ENCODE measurements around the gene CSK. TPM values are rescaled to one million over a fixed set of nuclear protein-coding genes. Genes with fewer than 3 reads are reported as not detected.

Gene CSK
- total and polyA plus RNA-seq, 2 donors (not counting 1 experiment from before 2014, with no cell fraction given): 325 to 651 TPM

- no peak overlapping the region for H3K9ac ChIP-seq (ENCODE audit: low read length)
- Mint-ChIP-seq H3K27ac (no peak overlapping the region), H3K9me3 (ENCODE audit: insufficient read depth) (no peaks in the 10 kb centered on the region), H3K4me1 (peaks cover 48% of the 10 kb centered on the region), H3K27me3 (peaks cover 6% of the 10 kb centered on the region), H3K4me3 (peak overlapping the region; percentile 64)
- ATAC-seq (ENCODE audit: low read depth) (no peak), DNase-seq (no peak)
- POLR2A ChIA-PET: no interaction called here
- no peaks in the 10 kb centered on the region for H3K36me3 ChIP-seq (replicated peaks in 1 of 2; ENCODE audit: control extremely low read depth in 1 of 2, control insufficient read depth in 1 of 2, extremely low read depth in 1 of 2, insufficient read depth in 2 of 2, low read length in 1 of 2)
- no peaks in the 10 kb centered on the region for H4K20me1 ChIP-seq (ENCODE audit: control insufficient read depth, insufficient read depth, low read length, poor library complexity, severe bottlenecking)
- TF ChIP-seq, protein P1, sequence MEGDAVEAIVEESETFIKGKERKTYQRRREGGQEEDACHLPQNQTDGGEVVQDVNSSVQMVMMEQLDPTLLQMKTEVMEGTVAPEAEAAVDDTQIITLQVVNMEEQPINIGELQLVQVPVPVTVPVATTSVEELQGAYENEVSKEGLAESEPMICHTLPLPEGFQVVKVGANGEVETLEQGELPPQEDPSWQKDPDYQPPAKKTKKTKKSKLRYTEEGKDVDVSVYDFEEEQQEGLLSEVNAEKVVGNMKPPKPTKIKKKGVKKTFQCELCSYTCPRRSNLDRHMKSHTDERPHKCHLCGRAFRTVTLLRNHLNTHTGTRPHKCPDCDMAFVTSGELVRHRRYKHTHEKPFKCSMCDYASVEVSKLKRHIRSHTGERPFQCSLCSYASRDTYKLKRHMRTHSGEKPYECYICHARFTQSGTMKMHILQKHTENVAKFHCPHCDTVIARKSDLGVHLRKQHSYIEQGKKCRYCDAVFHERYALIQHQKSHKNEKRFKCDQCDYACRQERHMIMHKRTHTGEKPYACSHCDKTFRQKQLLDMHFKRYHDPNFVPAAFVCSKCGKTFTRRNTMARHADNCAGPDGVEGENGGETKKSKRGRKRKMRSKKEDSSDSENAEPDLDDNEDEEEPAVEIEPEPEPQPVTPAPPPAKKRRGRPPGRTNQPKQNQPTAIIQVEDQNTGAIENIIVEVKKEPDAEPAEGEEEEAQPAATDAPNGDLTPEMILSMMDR (IDR thresholded peaks at IDR 0.05): no peak
- TF ChIP-seq EZH2 (IDR thresholded peaks at IDR 0.05; ENCODE audit: borderline replicate concordance, insufficient read depth, low read depth, low read length, poor library complexity, severe bottlenecking): no peak
- H3K9me3 ChIP-seq (ENCODE audit: control extremely low read depth in 1 of 3, control insufficient read depth in 2 of 3, insufficient read depth in 1 of 3, low read length in 2 of 3): peaks cover 0 to 2% (median 0%) of the 10 kb centered on the region in 3 donors
- peaks cover 35 to 52% of the 10 kb centered on the region in 2 donors for H3K4me1 ChIP-seq (ENCODE audit: control insufficient read depth in 2 of 2, insufficient read depth in 2 of 2, low read length in 2 of 2)
- H3K4me3 ChIP-seq (ENCODE audit: control extremely low read depth in 1 of 5, extremely low read depth in 1 of 5, insufficient read depth in 1 of 5, low read depth in 2 of 5, low read length in 4 of 5): no peak overlapping the region
- H2AFZ ChIP-seq (ENCODE audit: insufficient read depth, low read depth, low read length, poor library complexity, severe bottlenecking): no peak overlapping the region
- peaks cover 0 to 14% (median 2%) of the 10 kb centered on the region in 4 experiments for H3K27me3 ChIP-seq (replicated peaks in 1 of 4; ENCODE audit: control extremely low read depth in 1 of 4, control insufficient read depth in 3 of 4, insufficient read depth in 4 of 4, low read length in 3 of 4)
- 100% methylated on average over 4 of the region's 5 CpGs for WGBS (ENCODE audit: insufficient coverage)
- H3K79me2 ChIP-seq (ENCODE audit: control insufficient read depth, insufficient read depth, low read length): peaks cover 23% of the 10 kb centered on the region
- no peak overlapping the region for H3K27ac ChIP-seq (ENCODE audit: low read length in 2 of 2)
- intact Hi-C loops (cut with micrococcal nuclease): no loop called here
- CTCF ChIA-PET: interaction anchor here (0.8 to 3.1 kb wide), 5 partner anchors 13 to 188 kb away, joined by 3 to 30 read pairs (median 7); no protein-coding TSS in a partner anchor
- H3K4me2 ChIP-seq (replicated peaks; ENCODE audit: low read depth, low read length, poor library complexity, severe bottlenecking): peak overlapping the region; percentile 81
These were observed 38.2 kb downstream of the CSK start for GRCh38 chr15:74820056-74820455.

DNA sequence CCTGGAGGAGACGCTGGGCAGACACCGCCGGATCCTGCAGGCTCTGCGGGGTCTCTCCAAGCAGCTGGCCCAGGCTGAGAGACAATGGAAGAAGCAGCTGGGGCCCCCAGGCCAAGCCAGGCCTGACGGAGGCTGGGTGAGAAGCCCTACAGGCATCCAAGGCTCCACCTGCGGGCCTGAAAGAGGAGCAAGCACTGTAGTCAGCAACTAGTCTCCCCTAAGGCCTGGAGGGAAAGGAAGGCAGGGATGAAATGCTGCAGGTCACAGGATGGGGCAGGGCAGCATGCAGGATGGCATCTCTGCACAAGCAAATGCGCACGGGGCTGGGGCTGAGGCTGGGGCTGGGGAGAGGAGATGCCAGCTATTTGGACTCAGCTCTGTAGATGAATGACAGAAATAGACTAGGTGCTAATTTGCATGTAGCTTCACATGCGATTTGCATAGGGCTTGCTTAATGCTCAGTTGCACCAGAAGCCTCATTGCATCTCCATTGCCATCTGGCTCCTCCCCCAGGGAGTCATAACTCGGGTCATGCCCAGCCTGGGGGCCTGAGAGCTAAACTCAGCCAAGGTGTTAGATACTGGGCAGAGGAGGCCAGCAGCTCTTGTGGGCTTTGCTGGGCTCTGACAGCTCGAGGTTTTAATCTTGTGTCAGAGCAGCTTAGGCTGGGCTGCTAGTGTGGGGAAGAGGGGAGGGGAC, 39.4 kb downstream of the CSK start:
- Histone ChIP-seq H2AFZ (ENCODE audit: insufficient read depth, low read depth, low read length, poor library complexity, severe bottlenecking) (peak overlapping the region; percentile 50), H3K36me3 (replicated peaks in 1 of 2; ENCODE audit: control extremely low read depth in 1 of 2, control insufficient read depth in 1 of 2, extremely low read depth in 1 of 2, insufficient read depth in 2 of 2, low read length in 1 of 2) (no peaks in the 10 kb centered on the region), H3K9ac (ENCODE audit: low read length) (peak overlapping the region; percentile 51), H3K27ac (ENCODE audit: low read length in 2 of 2) (no peak overlapping the region), H3K4me3 (ENCODE audit: control extremely low read depth in 1 of 5, extremely low read depth in 1 of 5, insufficient read depth in 1 of 5, low read depth in 2 of 5, low read length in 4 of 5) (peak overlapping the region in 3 of 5 experiments; percentile 11 to 25 (median 22)), H4K20me1 (ENCODE audit: control insufficient read depth, insufficient read depth, low read length, poor library complexity, severe bottlenecking) (no peaks in the 10 kb centered on the region), H3K4me1 (ENCODE audit: control insufficient read depth in 2 of 2, insufficient read depth in 2 of 2, low read length in 2 of 2) (peaks cover 35 to 40% of the 10 kb centered on the region in 2 donors), H3K79me2 (ENCODE audit: control insufficient read depth, insufficient read depth, low read length) (peaks cover 23% of the 10 kb centered on the region), H3K4me2 (replicated peaks; ENCODE audit: low read depth, low read length, poor library complexity, severe bottlenecking) (peak overlapping the region; percentile 81), H3K9me3 (ENCODE audit: control extremely low read depth in 1 of 3, control insufficient read depth in 2 of 3, insufficient read depth in 1 of 3, low read length in 2 of 3) (peaks cover 0 to 6% (median 0%) of the 10 kb centered on the region in 3 donors), H3K27me3 (replicated peaks in 1 of 4; ENCODE audit: control extremely low read depth in 1 of 4, control insufficient read depth in 3 of 4, insufficient read depth in 4 of 4, low read length in 3 of 4) (peaks cover 0 to 22% (median 6%) of the 10 kb centered on the region in 4 experiments)
- peaks cover 44% of the 10 kb centered on the region for H3K4me1 Mint-ChIP-seq
- peak overlapping the region; percentile 66 for H3K4me3 Mint-ChIP-seq
- TF ChIP-seq, protein P1 (IDR thresholded peaks at IDR 0.05): no peak
- no peak for TF ChIP-seq EZH2 (IDR thresholded peaks at IDR 0.05; ENCODE audit: borderline replicate concordance, insufficient read depth, low read depth, low read length, poor library complexity, severe bottlenecking)
- peak overlapping the region; percentile 39 for H3K27ac Mint-ChIP-seq
- ChIA-PET POLR2A (no interaction called here), CTCF (interaction anchor here (0.7 to 3.1 kb wide), 13 partner anchors 12 to 383 kb away, joined by 3 to 30 read pairs (median 4); partner anchors contain the start of genes COX5A and ULK3)
- H3K9me3 Mint-ChIP-seq (ENCODE audit: insufficient read depth): no peaks in the 10 kb centered on the region
- intact Hi-C loops (cut with micrococcal nuclease): no loop called here
- DNase-seq: peak; percentile 74
- 30% methylated on average over 10 of the region's 11 CpGs for WGBS (ENCODE audit: insufficient coverage)
- ATAC-seq (ENCODE audit: low read depth): peak; percentile 86
- peaks cover 7% of the 10 kb centered on the region for H3K27me3 Mint-ChIP-seq

All from B cell (primary cell).